ENCODE results near the gene NELL2.

Gene NELL2

DNA sequence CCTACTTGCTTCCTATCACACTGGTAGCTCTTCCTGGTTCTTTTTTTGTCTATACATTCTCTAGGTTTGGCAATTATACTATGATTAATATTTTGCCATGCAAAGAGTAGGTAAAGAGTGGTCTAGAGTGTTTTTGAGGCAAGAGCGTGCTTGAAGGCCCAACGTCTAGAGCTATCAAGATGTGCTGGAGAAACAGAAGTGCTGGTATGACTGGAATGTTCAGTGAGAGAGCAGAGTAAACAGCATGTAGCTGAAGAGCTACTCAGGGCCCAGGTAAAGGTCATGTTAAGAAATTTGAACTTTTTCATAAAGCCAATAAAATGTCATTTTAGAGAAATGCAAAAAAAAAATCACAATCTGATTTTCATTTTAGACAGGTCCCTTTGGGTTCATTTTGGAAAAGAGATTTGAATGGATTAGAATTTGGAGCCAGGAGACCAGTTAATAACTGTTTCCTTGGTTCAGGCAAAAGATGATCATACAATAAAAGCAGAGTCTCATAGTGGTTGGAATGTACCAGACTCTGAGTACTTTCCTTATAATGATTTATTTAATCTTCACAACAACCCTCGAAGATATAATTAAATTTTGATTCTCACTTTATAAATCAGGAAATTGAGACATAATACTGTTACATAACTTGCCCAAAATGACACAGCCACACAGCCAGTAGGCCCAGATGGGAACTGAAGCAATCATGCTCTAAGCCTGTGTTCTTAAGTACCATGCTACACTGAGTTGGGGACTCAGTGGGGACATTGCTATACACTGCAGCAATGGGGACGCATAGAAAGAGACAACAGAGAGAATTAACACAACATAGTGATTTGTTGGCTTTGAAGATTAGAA lies 350.1 kb downstream of the NELL2 start:
- no peak for DNase-seq

DNA sequence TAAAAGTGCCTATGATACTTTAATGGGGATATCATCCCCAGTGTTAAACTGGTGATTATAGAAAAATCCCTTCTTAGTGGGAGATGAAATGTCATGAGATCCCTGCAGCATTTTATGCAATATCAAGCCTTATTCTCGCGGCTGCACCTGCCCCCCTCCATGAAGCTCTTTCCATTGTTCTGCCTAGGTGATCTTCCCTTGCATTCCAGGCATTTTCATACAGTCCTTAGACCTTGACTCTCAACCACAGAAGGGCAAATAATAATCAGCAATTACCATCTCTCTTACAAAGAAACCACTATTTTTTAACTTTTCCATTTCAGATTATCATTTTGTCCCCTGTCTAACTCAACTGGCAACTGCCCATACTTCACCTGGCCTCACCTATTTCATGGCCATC lies 352.3 kb downstream of the NELL2 start:
- no peak for DNase-seq

DNA sequence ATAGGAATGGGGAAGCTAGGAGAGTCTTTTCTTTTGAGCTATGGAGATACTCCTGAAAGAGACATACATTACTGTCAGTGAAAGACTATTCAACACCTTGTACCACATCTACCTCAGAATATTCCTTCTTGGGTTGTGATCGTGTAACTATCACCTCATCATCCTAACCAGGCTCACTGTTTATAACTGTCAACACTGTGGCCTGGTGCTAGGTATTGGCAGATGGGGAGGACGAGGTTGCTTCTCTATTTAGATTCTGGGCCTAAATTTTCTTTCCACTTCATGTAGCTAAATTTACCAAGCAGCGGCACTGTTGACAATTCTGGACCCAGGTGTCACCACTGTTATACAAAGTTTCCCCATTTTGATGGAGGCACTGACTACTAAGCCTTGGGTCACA lies 354.4 kb downstream of the NELL2 start:
- no peak for DNase-seq

- DNase-seq: no peak
These were observed 356.2 kb downstream of the NELL2 start for GRCh38 chr12:44519931-44520330.

- no peak for DNase-seq
These were observed 364.8 kb downstream of the NELL2 start for GRCh38 chr12:44511289-44511688.

- DNase-seq: no peak
These were observed 365.6 kb downstream of the NELL2 start for GRCh38 chr12:44510510-44510909.

DNA sequence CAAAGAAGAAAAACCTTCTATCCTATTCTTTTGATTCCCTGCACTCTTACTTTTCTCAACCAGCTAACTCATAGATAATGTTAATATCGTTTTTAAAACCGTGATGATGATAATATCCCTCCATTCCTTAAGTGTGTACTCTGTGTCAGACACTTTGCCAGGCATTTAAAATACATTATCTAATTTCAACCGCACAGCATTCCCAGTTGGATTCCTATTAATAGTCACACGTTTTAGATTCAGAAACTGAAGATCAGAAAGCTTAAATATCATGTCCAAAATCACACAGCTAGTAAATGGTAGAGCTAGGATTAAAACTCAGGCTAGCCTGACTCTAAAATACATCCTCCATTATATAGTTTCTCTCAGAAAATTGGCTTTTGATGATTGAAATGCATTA lies 366.0 kb downstream of the NELL2 start:
- no peak for DNase-seq

DNA sequence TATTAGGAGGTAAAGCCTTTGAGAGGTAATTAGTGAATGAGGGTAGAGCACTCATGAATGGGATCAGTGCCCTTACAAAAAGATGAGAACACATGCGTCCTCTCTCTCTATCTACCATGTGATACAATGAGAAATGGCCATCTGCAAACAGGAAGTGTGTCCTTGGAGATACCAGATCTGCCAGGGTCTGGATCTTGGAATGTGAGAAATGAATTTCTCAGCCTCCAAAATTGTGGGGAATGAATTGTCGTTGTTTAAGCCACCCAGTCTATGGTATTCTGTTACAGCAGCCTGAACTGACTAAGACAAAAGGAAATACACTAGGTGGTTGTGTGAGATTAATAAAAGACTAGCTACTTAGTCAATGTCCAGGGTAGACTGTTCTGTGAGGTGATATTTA lies 366.6 kb downstream of the NELL2 start:
- no peak for DNase-seq

DNA sequence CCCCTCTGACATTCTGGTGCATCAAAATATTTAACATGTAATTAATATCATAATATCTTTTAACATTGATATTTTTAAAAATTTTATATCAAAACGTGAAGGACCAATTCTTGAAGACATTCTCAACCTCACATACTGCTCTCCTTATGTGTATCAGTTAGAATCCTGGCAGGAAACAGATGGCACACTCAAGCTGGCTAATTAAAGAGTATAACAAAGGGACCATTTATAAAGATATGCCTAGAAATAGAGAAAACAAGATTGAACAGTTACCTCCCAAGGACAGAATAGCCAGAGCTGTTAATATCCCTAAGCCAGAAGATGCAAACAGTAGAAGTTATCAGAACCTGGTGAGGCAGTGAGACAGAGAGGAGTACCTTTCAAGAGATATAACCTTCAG lies 368.7 kb downstream of the NELL2 start:
- no peak for DNase-seq

DNA sequence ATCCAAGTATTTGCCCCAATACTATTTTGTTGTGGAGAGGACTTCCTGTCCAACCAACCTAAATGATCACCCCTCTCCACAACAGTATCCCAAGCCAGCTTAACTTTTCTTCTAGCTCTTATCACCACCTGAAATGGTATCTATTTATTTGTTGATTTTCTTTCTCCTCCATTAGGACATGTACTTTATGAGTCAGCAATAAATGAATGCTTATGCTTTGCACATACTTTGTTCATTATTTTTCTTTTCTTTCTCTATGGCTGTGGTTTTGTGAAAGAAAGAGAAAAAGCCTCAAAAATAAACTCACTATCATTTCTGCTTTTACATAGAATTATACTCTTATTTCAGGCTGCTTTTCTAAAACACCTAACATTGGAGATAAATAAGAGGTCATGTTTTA lies 371.3 kb downstream of the NELL2 start:
- DNase-seq: no peak

- no peak for DNase-seq
These were observed 372.8 kb downstream of the NELL2 start for GRCh38 chr12:44503329-44503728.

DNA sequence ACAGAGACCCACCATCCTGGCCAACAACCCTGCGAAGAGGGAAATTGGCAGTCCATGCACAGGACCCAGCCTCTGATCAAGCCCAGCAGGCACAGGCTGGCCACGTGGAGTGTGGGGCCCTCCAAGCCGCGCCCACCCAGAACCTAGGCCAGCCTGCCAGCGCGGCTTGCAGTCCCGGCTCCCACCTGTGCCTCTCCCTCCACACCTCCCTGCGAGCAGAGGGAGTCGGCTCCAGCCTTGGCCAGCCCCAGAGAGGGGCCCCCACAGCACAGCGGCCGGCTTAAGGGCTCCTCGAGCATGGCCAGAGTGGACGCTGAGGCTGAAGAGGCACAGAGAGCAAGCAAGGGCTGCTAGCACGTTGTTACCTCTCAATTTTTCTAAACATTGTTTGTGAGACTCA lies 373.4 kb downstream of the NELL2 start:
- DNase-seq: no peak

- no peak for DNase-seq
These were observed 375.7 kb downstream of the NELL2 start for GRCh38 chr12:44500423-44500822.

DNA sequence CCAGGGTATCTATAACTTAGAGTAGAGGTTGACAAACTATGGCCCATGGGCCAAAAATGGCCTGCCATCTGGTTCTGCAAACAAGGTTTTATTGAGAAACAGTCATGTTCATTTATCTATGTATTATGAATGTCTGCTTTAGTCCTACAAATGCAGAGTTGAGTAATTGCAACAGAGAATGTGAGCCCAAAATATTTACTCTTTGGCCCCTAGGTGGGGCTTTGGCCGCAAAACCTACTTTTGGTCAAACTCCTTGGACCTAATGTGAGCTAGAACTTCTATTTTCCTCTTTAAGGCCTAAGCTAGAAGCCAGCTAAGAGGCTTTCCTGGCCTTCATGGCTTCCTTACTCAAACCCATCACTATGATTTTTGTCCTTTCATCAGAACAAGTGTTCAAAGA lies 379.1 kb downstream of the NELL2 start:
- DNase-seq: no peak

DNA sequence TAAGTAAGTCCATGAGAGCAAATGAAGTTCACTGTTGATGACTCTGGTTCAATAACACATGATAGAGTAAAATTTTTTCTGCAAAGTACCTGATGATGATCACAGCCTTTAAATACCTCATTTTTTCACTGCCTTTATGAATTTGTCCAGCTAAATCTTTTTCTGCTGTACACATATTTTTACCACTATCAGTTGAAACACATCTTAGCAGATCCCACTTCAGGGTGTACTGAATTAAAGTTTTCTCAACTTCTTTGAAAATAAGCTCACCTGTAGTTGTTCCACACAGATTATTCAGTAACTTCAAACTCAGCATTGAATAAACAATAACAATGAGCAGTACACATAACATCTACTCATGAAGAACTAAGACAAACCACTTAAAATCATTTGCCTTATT lies 385.9 kb downstream of the NELL2 start:
- DNase-seq: no peak

DNA sequence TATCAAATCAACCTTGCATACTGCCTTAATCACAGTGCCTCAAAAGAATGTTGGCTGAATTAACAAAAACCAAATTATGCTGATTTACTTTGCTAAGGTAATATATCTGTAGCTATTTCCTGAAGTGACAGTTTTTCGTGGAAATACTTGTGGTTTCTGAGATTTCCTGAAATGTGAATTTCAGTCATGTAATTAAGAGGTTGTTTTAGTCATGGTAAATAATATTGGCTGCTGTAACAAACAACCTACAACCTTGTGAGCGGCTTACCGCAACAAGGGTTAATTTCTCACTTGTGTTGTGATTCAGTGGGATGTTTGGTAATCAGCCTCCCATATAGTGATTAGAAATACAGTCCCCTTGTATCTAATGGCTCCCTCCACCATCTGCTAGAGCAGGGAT lies 387.9 kb downstream of the NELL2 start:
- no peak for DNase-seq

- no peak for DNase-seq
These were observed 391.3 kb downstream of the NELL2 start for GRCh38 chr12:44484862-44485261.

DNA sequence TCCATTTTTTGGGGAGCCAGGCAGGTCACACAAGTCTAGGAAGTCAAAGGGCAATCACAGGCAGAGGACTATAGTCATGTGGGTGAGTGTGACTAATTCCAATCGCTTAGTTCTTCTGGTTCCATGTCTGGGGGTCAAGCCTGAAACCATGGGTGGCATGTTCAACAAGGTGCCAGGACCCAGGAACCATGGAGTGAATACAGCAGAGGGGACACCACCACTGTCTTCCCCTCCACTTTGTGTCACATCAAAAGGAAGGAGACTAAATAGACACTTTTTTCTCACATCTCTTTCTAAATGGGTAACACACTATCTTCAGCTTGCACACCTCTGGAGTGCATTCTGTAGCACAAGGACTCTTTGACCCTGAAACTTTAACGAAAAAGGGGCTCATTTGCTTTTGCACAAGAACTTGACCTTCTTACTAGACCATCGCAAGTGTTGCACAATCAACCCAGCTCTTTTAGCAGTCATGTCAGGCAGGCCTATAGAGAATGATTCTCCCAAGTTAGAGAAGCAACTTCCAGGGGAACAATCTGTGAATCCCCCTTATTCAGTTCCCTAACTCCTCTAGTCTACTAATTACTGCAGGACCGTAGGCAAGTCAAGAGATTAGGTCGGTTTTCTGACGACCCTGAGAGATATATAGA lies 398.7 kb downstream of the NELL2 start:
- no peak for DNase-seq

- DNase-seq: no peak
These were observed 399.4 kb downstream of the NELL2 start for GRCh38 chr12:44476683-44477082.

GRCh38 chr12:44465139-44465538 lies 411.0 kb downstream of the NELL2 start:
- DNase-seq: no peak

DNA sequence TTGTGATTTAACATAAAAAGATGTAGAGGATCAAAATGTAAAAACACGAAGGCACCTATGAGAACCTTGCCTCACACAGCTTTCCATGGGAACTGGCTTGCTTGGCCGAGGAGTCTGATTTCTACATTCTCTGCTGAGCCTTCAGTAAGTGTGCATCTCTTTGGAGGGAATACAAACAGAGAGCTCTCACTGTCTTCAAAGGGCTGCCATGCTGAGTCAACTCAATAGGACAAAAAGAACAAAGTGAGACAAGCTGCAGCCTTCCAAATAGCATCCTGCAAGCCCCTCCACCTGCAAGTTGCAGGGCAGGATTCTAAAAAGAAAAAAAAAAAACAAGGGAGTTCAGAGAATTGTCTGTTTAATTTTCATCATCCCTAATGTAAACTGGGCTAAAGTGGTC lies 411.9 kb downstream of the NELL2 start:
- DNase-seq: no peak

GRCh38 chr12:44462729-44463128 lies 413.4 kb downstream of the NELL2 start:
- no peak for DNase-seq

DNA sequence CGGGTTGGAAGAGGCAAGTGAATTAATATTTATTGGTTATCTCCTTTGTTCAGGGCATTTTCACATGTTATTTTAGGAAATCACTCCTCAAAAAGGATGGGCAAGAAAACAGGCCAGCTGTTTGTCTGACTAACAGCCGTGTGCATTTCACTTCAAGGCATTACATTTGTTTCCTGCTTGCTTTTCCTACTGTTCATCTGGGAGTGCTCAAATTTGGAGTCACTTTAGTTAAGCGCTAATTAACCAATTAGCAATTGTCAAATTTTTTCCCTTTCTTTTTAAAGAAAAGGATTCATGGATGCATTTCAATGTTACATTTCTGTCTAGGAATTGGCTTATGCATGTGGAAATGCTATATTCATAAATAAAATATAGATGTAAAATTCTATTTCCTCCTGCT lies 415.9 kb downstream of the NELL2 start:
- DNase-seq: no peak

DNA sequence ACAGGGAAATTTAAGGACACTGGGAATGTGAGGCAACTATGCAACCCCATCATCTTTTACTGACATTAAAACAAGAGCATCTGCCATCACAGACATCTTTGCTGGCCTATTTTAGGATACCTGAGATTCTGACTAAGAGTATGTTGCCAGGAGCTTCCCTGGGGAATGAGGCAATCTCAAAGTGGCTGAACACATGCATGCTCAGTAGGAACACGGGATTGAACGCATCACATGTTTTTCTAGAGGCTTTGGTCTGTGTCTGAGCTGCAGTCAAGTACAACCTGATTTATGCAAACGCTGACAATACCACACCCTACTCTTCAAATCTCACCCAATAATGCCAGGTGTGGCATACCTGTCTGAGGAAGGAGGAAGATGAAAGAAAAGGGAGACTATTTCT lies 416.5 kb downstream of the NELL2 start:
- no peak for DNase-seq

Measured in DMS79 treated with DMSO at 0.1 percent for 48 hours (cell line).